Loucy (cell line): ENCODE measurements around the gene PCSK9.

Source experiments
- H2AFZ ChIP-seq: fragments of 200-600 bp; sonication (generic); 2 replicates; pipeline ENCODE4 v1.6.0; 2016; ENCODE audit warnings: antibody characterized with exemption, mild to moderate bottlenecking, low read length, moderate library complexity
- H3F3A ChIP-seq: fragments of 200-600 bp; 2 replicates; pipeline ENCODE4 v1.6.0; 2016; ENCODE audit warnings: antibody characterized with exemption, low read depth, mild to moderate bottlenecking
- H3K27me3 ChIP-seq: fragments of 200-600 bp; sonication (generic); 2 replicates; pipeline ENCODE4 v1.6.1; 2014; ENCODE audit warnings: low read length, mild to moderate bottlenecking; ENCODE audit not compliant: insufficient read depth, poor library complexity, severe bottlenecking
- H3K36me3 ChIP-seq: fragments of 200-600 bp; sonication (generic); 2 replicates; pipeline ENCODE4 v1.6.1; 2016; ENCODE audit warnings: low read length; ENCODE audit not compliant: insufficient read depth
- H3K4me1 ChIP-seq: fragments of 200-600 bp; sonication (generic); 2 replicates; pipeline ENCODE4 v1.5.1; 2014; ENCODE audit warnings: low read length, mild to moderate bottlenecking; ENCODE audit not compliant: insufficient read depth, poor library complexity, severe bottlenecking
- H3K4me2 ChIP-seq: fragments of 200-600 bp; sonication (generic); 2 replicates; pipeline ENCODE4 v1.6.0; 2014; ENCODE audit warnings: antibody characterized with exemption, low read length, low read depth, mild to moderate bottlenecking; ENCODE audit not compliant: poor library complexity, severe bottlenecking
- H3K4me3 ChIP-seq: fragments of 200-600 bp; sonication (generic); 2 replicates; pipeline ENCODE4 v1.5.1; 2014; ENCODE audit warnings: low read length, mild to moderate bottlenecking, mixed read lengths; ENCODE audit not compliant: poor library complexity, severe bottlenecking
- H3K79me2 ChIP-seq: fragments of 200-600 bp; sonication (generic); 2 replicates; pipeline ENCODE4 v1.6.1; 2014; ENCODE audit warnings: low read length; ENCODE audit not compliant: insufficient read depth
- H3K9ac ChIP-seq: fragments of 200-600 bp; sonication (generic); 2 replicates; pipeline ENCODE4 v1.6.0; 2014; ENCODE audit warnings: mild to moderate bottlenecking, low read depth, low read length, moderate library complexity; ENCODE audit not compliant: poor library complexity, severe bottlenecking
- H3K9me2 ChIP-seq: fragments of 200-600 bp; sonication (generic); replicated peaks from 2 replicates; pipeline ENCODE4 v1.6.1; 2016; ENCODE audit warnings: low read depth, low read length, mixed read lengths
- H3K9me3 ChIP-seq: fragments of 200-600 bp; sonication (generic); 2 replicates; pipeline ENCODE4 v1.6.1; 2014; ENCODE audit warnings: mild to moderate bottlenecking, antibody characterized with exemption, low read length, low read depth; ENCODE audit not compliant: insufficient read depth
- H4K20me1 ChIP-seq: fragments of 200-600 bp; sonication (generic); 2 replicates; pipeline ENCODE4 v1.6.0; 2014; ENCODE audit warnings: antibody characterized with exemption, low read length, mild to moderate bottlenecking; ENCODE audit not compliant: insufficient read depth, poor library complexity, severe bottlenecking
- EZH2phosphoT487 ChIP-seq: fragments of 200-600 bp; IDR thresholded peaks from 2 replicates; pipeline ENCODE4 v1.6.1; 2018; ENCODE audit warnings: antibody characterized with exemption, mild to moderate bottlenecking, moderate library complexity, borderline replicate concordance
- TF ChIP-seq, protein P1 (sequence below): fragments of 200-600 bp; sonication (generic); conservative IDR thresholded peaks from 2 replicates; pipeline ENCODE4 v1.5.1; 2014; ENCODE audit warnings: mild to moderate bottlenecking, antibody characterized with exemption, low read length

The PCSK9 gene

GRCh38 chr1:55053265-55053954 lies 14.1 kb downstream of the PCSK9 start:
- no peak overlapping the region for H3K9ac ChIP-seq
- no peaks in the 10 kb centered on the region for H3K4me1 ChIP-seq
- H3K9me3 ChIP-seq: no peaks in the 10 kb centered on the region
- H4K20me1 ChIP-seq: no peaks in the 10 kb centered on the region
- no peaks in the 10 kb centered on the region for H3F3A ChIP-seq
- no peaks in the 10 kb centered on the region for H3K9me2 ChIP-seq
- H3K27me3 ChIP-seq: no peaks in the 10 kb centered on the region
- H3K36me3 ChIP-seq: no peaks in the 10 kb centered on the region
- H3K4me3 ChIP-seq: no peak overlapping the region
- H3K4me2 ChIP-seq: no peak overlapping the region
- TF ChIP-seq EZH2phosphoT487: no peak
- TF ChIP-seq, protein P1, sequence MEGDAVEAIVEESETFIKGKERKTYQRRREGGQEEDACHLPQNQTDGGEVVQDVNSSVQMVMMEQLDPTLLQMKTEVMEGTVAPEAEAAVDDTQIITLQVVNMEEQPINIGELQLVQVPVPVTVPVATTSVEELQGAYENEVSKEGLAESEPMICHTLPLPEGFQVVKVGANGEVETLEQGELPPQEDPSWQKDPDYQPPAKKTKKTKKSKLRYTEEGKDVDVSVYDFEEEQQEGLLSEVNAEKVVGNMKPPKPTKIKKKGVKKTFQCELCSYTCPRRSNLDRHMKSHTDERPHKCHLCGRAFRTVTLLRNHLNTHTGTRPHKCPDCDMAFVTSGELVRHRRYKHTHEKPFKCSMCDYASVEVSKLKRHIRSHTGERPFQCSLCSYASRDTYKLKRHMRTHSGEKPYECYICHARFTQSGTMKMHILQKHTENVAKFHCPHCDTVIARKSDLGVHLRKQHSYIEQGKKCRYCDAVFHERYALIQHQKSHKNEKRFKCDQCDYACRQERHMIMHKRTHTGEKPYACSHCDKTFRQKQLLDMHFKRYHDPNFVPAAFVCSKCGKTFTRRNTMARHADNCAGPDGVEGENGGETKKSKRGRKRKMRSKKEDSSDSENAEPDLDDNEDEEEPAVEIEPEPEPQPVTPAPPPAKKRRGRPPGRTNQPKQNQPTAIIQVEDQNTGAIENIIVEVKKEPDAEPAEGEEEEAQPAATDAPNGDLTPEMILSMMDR: no peak
- H3K79me2 ChIP-seq: no peaks in the 10 kb centered on the region
- H2AFZ ChIP-seq: no peak overlapping the region

GRCh38 chr1:55054396-55054795 lies 15.0 kb downstream of the PCSK9 start:
- Histone ChIP-seq H3K9me2 (no peaks in the 10 kb centered on the region), H3K4me3 (no peak overlapping the region), H3K9me3 (no peaks in the 10 kb centered on the region), H3K4me1 (no peaks in the 10 kb centered on the region), H3F3A (no peaks in the 10 kb centered on the region), H4K20me1 (no peaks in the 10 kb centered on the region), H3K27me3 (no peaks in the 10 kb centered on the region), H3K36me3 (no peaks in the 10 kb centered on the region), H3K79me2 (no peaks in the 10 kb centered on the region), H2AFZ (no peak overlapping the region), H3K9ac (no peak overlapping the region), H3K4me2 (no peak overlapping the region)
- TF ChIP-seq, protein P1: no peak
- no peak for TF ChIP-seq EZH2phosphoT487

GRCh38 chr1:55055084-55055882 lies 15.9 kb downstream of the PCSK9 start:
- H2AFZ ChIP-seq: no peak overlapping the region
- no peaks in the 10 kb centered on the region for H3K9me2 ChIP-seq
- H3K4me1 ChIP-seq: no peaks in the 10 kb centered on the region
- no peaks in the 10 kb centered on the region for H3K27me3 ChIP-seq
- H4K20me1 ChIP-seq: no peaks in the 10 kb centered on the region
- H3K9ac ChIP-seq: no peak overlapping the region
- no peak overlapping the region for H3K4me3 ChIP-seq
- H3K4me2 ChIP-seq: no peak overlapping the region
- TF ChIP-seq, protein P1: no peak
- no peak for TF ChIP-seq EZH2phosphoT487
- H3K79me2 ChIP-seq: no peaks in the 10 kb centered on the region
- no peaks in the 10 kb centered on the region for H3F3A ChIP-seq
- no peaks in the 10 kb centered on the region for H3K9me3 ChIP-seq
- H3K36me3 ChIP-seq: no peaks in the 10 kb centered on the region
